B cell (primary cell): ENCODE data around the gene BPIFB2. TPM values are rescaled to one million over a fixed set of nuclear protein-coding genes. Genes with fewer than 3 reads are reported as not detected.

Experiments
- ATAC-seq: fragments of 200-7000 bp; cut with Tn5 transposase; one replicate; pipeline ENCODE4 v1.10.0; 2021; ENCODE audit warnings: low read depth, mild to moderate bottlenecking, moderate number of reproducible peaks, moderate library complexity
- CTCF ChIA-PET: fragments of 350-600 bp; sonication (Branson Sonifier 250); formaldehyde crosslinking; loops from one replicate; lab custom pipeline; 2021; ENCODE audit warnings: antibody characterized with exemption, inconsistent platforms; lab: Charles Lee
- POLR2A ChIA-PET: fragments of 350-600 bp; sonication (Branson Sonifier 250); formaldehyde crosslinking; loops from one replicate; lab custom pipeline; 2021; ENCODE audit warnings: antibody characterized with exemption; lab: Charles Lee
- DNase-seq: peaks from one replicate; pipeline ENCODE4 v3.0.0; 2013
- H2AFZ ChIP-seq: 2 replicates; pipeline ENCODE4 v1.6.1; 2012; ENCODE audit warnings: mild to moderate bottlenecking, low read depth, low read length; ENCODE audit not compliant: insufficient read depth, poor library complexity, severe bottlenecking
- H3K27ac ChIP-seq, 2 donors: 1 replicate in 1 of 2; 2 replicates in 1 of 2; pipeline ENCODE4 v1.5.1; 2012 to 2013; ENCODE audit warnings: low read length in 2 of 2, mild to moderate bottlenecking in 2 of 2, moderate library complexity in 1 of 2
- H3K27me3 ChIP-seq, 4 experiments: fragments of 200-600 bp in 1 of 4; sonication (generic) in 1 of 4; replicated peaks in 1 of 4; 1 replicate in 2 of 4; 2 replicates in 2 of 4; pipeline versions ENCODE4 v1.6.1 to v1.7.0; 2013 to 2016; ENCODE audit warnings: low read length in 3 of 4, mild to moderate bottlenecking in 2 of 4, mixed read lengths in 1 of 4, moderate library complexity in 1 of 4; ENCODE audit not compliant: insufficient read depth in 4 of 4, control insufficient read depth in 3 of 4; ENCODE audit errors: control extremely low read depth in 1 of 4
- H3K36me3 ChIP-seq, 2 experiments: replicated peaks in 1 of 2; 1 replicate in 1 of 2; 2 replicates in 1 of 2; pipeline versions ENCODE4 v1.6.1 to v1.7.1; 2013; ENCODE audit warnings: low read length in 1 of 2; ENCODE audit not compliant: insufficient read depth in 2 of 2, control insufficient read depth in 1 of 2; ENCODE audit errors: control extremely low read depth in 1 of 2, extremely low read depth in 1 of 2
- H3K4me1 ChIP-seq, 2 donors: fragments of 200-600 bp in 1 of 2; sonication (generic) in 1 of 2; 1 replicate in 1 of 2; 2 replicates in 1 of 2; pipeline versions ENCODE4 v1.5.1 to v1.6.1; 2013 to 2017; ENCODE audit warnings: low read length in 2 of 2; ENCODE audit not compliant: control insufficient read depth in 2 of 2, insufficient read depth in 2 of 2
- H3K4me2 ChIP-seq: replicated peaks from 2 replicates; pipeline ENCODE3; 2012; ENCODE audit warnings: mild to moderate bottlenecking, low read depth, low read length; ENCODE audit not compliant: poor library complexity, severe bottlenecking
- H3K4me3 ChIP-seq, 5 experiments: fragments of 200-600 bp in 1 of 5; sonication (generic) in 1 of 5; 1 replicate in 3 of 5; 2 replicates in 2 of 5; pipeline versions ENCODE4 v1.5.1 to v1.7.0; 2011 to 2016; ENCODE audit warnings: low read length in 4 of 5, mild to moderate bottlenecking in 4 of 5, low read depth in 2 of 5, control low read depth in 1 of 5, moderate library complexity in 1 of 5; ENCODE audit not compliant: insufficient read depth in 1 of 5; ENCODE audit errors: control extremely low read depth in 1 of 5, extremely low read depth in 1 of 5
- H3K79me2 ChIP-seq: fragments of 200-600 bp; sonication (generic); one replicate; pipeline ENCODE4 v1.6.0; 2016; ENCODE audit warnings: low read length; ENCODE audit not compliant: control insufficient read depth, insufficient read depth
- H3K9ac ChIP-seq: fragments of 200-600 bp; sonication (generic); 2 replicates; pipeline ENCODE4 v1.6.1; 2017; ENCODE audit warnings: mild to moderate bottlenecking, low read length, moderate library complexity
- H3K9me3 ChIP-seq, 3 donors: one replicate each; pipeline versions ENCODE4 v1.6.1 to v1.7.1; 2013; ENCODE audit warnings: low read length in 2 of 3; ENCODE audit not compliant: control insufficient read depth in 2 of 3, insufficient read depth in 1 of 3; ENCODE audit errors: control extremely low read depth in 1 of 3
- H4K20me1 ChIP-seq: 2 replicates; pipeline ENCODE4 v1.6.0; 2012; ENCODE audit warnings: mild to moderate bottlenecking, low read length; ENCODE audit not compliant: insufficient read depth, control insufficient read depth, poor library complexity, severe bottlenecking
- H3K27ac Mint-ChIP-seq: one replicate; pipeline ENCODE4 v1.8.0; 2021; ENCODE audit warnings: mixed read lengths
- H3K27me3 Mint-ChIP-seq: one replicate; pipeline ENCODE4 v1.8.0; 2021; ENCODE audit warnings: mixed read lengths
- H3K4me1 Mint-ChIP-seq: one replicate; pipeline ENCODE4 v1.8.0; 2021; ENCODE audit warnings: mixed read lengths
- H3K4me3 Mint-ChIP-seq: one replicate; pipeline ENCODE4 v1.8.0; 2021; ENCODE audit warnings: mixed read lengths
- H3K9me3 Mint-ChIP-seq: one replicate; pipeline ENCODE4 v1.8.0; 2022; ENCODE audit warnings: mixed read lengths; ENCODE audit not compliant: insufficient read depth
- EZH2 ChIP-seq: IDR thresholded peaks from 2 replicates; pipeline ENCODE4 v1.6.1; 2012; ENCODE audit warnings: borderline replicate concordance, low read depth, mild to moderate bottlenecking, moderate library complexity, low read length; ENCODE audit not compliant: insufficient read depth, poor library complexity, severe bottlenecking
- WGBS: methylation state at CpG from one replicate; pipeline ENCODE4 v1.1.5; 2013; ENCODE audit warnings: missing lambda C conversion rate; ENCODE audit not compliant: insufficient coverage; 5-methylcytosine and 5-hydroxymethylcytosine counted together
- intact Hi-C: fragments of 100-400 bp; cut with micrococcal nuclease; formaldehyde crosslinking; loops from one replicate; pipeline ENCODE4 v1.10.0; 2022
- polyA plus RNA-seq: library from polyadenylated mRNA; depleted of rRNA; stranded (reverse); fragments of >200 nt; gene quantifications from 2 replicates; pipeline ENCODE4 v1.2.3, GENCODE V29; 2012
- total RNA-seq, 2 donors: library from RNA; stranded (reverse); fragments of 120-200 nt in 1 of 2; gene quantifications; 1 replicate in 1 of 2; 2 replicates in 1 of 2; pipeline versions ENCODE4 v1.2.3 to v1.2.4, GENCODE V29; 2013 to 2022
- TF ChIP-seq, protein P1 (sequence below): fragments of 200-600 bp; IDR thresholded peaks from one replicate; pipeline ENCODE4 v1.8.0; 2022; ENCODE audit warnings: antibody characterized with exemption, mild to moderate bottlenecking

Gene BPIFB2
- total and polyA plus RNA-seq, 2 donors (not counting 1 experiment from before 2014, with no cell fraction given) = not detected

DNA sequence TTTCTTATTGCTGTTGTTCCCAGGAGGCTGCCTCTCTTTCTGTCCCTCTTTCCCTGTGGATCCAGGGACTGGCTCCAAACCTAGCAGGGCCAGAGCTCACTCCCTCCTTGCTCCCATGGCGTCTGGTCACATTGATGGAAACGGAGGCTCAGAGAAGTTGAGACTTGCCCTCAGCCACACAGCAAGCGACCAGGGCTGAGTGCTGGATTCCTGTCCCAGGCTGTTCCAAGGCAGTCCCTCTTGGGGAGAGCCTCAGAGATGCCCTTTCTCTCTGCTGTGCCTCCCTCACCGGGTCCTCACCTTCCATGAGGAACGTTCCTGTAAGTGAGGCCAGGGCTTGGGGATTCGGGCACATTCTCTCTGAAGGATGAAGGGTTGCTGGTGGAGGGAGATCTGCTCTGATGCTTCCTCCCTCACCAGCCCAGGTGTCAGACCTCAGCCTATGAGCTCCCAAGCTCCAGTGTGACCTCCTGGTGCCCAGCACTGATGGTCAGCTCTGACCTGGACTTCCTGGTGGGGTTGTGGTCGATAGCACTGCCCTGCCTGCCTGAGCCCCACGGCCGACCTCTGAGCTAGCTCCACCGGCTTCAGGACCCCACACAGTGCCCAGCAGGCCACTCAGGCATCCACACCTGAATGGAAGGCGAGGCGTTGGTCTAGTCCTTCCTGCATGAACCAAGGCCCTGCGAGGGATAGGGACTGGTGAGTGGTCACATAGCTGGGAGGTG, 30.1 kb upstream of the BPIFB2 start:
- intact Hi-C loops = no loop called here
- Histone ChIP-seq H3K9me3 (peaks cover 0 to 26% (median 0%) of the 10 kb centered on the region in 3 donors), H2AFZ (no peak overlapping the region), H4K20me1 (no peaks in the 10 kb centered on the region), H3K4me3 (no peak overlapping the region), H3K4me2 (no peak overlapping the region), H3K79me2 (no peaks in the 10 kb centered on the region), H3K27me3 (no peaks in the 10 kb centered on the region), H3K9ac (no peak overlapping the region), H3K36me3 (no peaks in the 10 kb centered on the region), H3K4me1 (peaks cover 11 to 16% of the 10 kb centered on the region in 2 donors), H3K27ac (no peak overlapping the region)
- WGBS = 95% methylated on average over 10 of the region's 13 CpGs
- ChIA-PET CTCF (no interaction called here), POLR2A (no interaction called here)
- no peak overlapping the region for H3K27ac Mint-ChIP-seq
- H3K9me3 Mint-ChIP-seq = no peaks in the 10 kb centered on the region
- no peak for ATAC-seq
- DNase-seq = no peak
- H3K4me1 Mint-ChIP-seq = peaks cover 3% of the 10 kb centered on the region
- no peak overlapping the region for H3K4me3 Mint-ChIP-seq
- H3K27me3 Mint-ChIP-seq = no peaks in the 10 kb centered on the region
- TF ChIP-seq, protein P1, sequence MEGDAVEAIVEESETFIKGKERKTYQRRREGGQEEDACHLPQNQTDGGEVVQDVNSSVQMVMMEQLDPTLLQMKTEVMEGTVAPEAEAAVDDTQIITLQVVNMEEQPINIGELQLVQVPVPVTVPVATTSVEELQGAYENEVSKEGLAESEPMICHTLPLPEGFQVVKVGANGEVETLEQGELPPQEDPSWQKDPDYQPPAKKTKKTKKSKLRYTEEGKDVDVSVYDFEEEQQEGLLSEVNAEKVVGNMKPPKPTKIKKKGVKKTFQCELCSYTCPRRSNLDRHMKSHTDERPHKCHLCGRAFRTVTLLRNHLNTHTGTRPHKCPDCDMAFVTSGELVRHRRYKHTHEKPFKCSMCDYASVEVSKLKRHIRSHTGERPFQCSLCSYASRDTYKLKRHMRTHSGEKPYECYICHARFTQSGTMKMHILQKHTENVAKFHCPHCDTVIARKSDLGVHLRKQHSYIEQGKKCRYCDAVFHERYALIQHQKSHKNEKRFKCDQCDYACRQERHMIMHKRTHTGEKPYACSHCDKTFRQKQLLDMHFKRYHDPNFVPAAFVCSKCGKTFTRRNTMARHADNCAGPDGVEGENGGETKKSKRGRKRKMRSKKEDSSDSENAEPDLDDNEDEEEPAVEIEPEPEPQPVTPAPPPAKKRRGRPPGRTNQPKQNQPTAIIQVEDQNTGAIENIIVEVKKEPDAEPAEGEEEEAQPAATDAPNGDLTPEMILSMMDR = no peak
- no peak for TF ChIP-seq EZH2

DNA sequence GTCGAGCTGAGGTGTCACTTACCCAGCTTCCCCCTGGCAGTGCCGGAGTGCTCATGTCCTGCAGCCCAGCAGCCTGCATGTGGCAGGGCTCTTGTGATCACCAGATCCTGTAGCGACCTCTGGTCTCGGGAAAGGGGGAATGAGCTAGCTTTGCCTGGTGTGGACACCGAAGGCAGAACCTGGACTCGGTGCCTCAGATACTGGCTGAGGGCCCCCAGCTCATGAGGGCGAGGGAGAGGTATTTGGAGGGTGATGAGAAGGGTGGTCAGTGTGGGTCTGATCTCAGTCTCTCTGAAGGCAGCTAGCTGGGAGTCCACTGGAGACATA, 29.5 kb upstream of the BPIFB2 start:
- H3K4me1 ChIP-seq = peaks cover 6 to 11% of the 10 kb centered on the region in 2 donors
- intact Hi-C loops = no loop called here
- H3K4me2 ChIP-seq = no peak overlapping the region
- no peaks in the 10 kb centered on the region for H3K36me3 ChIP-seq
- no peaks in the 10 kb centered on the region for H3K27me3 ChIP-seq
- TF ChIP-seq, protein P1 = no peak
- no peak for TF ChIP-seq EZH2
- no peaks in the 10 kb centered on the region for H3K79me2 ChIP-seq
- no peak overlapping the region for H2AFZ ChIP-seq
- H3K27ac Mint-ChIP-seq = no peak overlapping the region
- no peaks in the 10 kb centered on the region for H3K27me3 Mint-ChIP-seq
- no peak for ATAC-seq
- no peak for DNase-seq
- no peak overlapping the region for H3K9ac ChIP-seq
- H3K9me3 ChIP-seq = peaks cover 0 to 21% (median 0%) of the 10 kb centered on the region in 3 donors
- H3K4me3 ChIP-seq = no peak overlapping the region
- H3K4me3 Mint-ChIP-seq = no peak overlapping the region
- H4K20me1 ChIP-seq = no peaks in the 10 kb centered on the region
- no peak overlapping the region for H3K27ac ChIP-seq
- CTCF ChIA-PET = no interaction called here
- POLR2A ChIA-PET = no interaction called here
- H3K9me3 Mint-ChIP-seq = no peaks in the 10 kb centered on the region
- peaks cover 3% of the 10 kb centered on the region for H3K4me1 Mint-ChIP-seq
- WGBS = 95% methylated on average over 7 of the region's 7 CpGs
